H1 (cell line): ENCODE measurements around the gene KIAA0319L. TPM values are rescaled to one million over a fixed set of nuclear protein-coding genes. Genes with fewer than 3 reads are reported as not detected.

Experiments used
- CTCF ChIA-PET: fragments of 300-600 bp; sonication (Branson Sonifier 250); formaldehyde crosslinking; loops from one replicate; lab custom pipeline; 2021; ENCODE audit not compliant: partially characterized antibody; lab: Charles Lee
- POLR2A ChIA-PET: fragments of 300-600 bp; sonication (Branson Sonifier 250); formaldehyde crosslinking; loops from one replicate; lab custom pipeline; 2021; ENCODE audit warnings: inconsistent platforms; ENCODE audit not compliant: partially characterized antibody; lab: Charles Lee
- DNase-seq, 2 experiments: peaks; one replicate each; pipeline versions ENCODE4 v3.0.0 to v3.0.0-alpha.2; 2010 to 2022; ENCODE audit warnings: low spot score in 2 of 2, low read depth in 1 of 2, mixed read lengths in 1 of 2
- FAIRE-seq: peaks from 2 replicates; lab custom pipeline; 2011; peaks lifted over from hg19 to GRCh38; lab: Jason Lieb, UNC
- H2AFZ ChIP-seq: 2 replicates; pipeline ENCODE4 v1.8.1; 2012; ENCODE audit warnings: low read length, inconsistent platforms
- H2AK5ac ChIP-seq: 2 replicates; pipeline ENCODE4 v1.6.1; 2013; ENCODE audit warnings: low read depth, low read length
- H2BK120ac ChIP-seq: replicated peaks from 2 replicates; pipeline ENCODE3; 2013; ENCODE audit warnings: low read depth, low read length, inconsistent platforms
- H2BK12ac ChIP-seq: 2 replicates; pipeline ENCODE4 v1.6.1; 2013; ENCODE audit warnings: low read depth, low read length
- H2BK15ac ChIP-seq: 2 replicates; pipeline ENCODE4 v1.6.1; 2013; ENCODE audit warnings: low read length
- H2BK20ac ChIP-seq: 2 replicates; pipeline ENCODE4 v1.6.1; 2013; ENCODE audit warnings: low read length
- H2BK5ac ChIP-seq: 2 replicates; pipeline ENCODE4 v1.6.1; 2013; ENCODE audit warnings: low read depth, low read length
- H3K14ac ChIP-seq: 2 replicates; pipeline ENCODE4 v1.6.1; 2013; ENCODE audit warnings: inconsistent platforms; ENCODE audit not compliant: insufficient read length
- H3K18ac ChIP-seq: 2 replicates; pipeline ENCODE4 v1.6.1; 2013; ENCODE audit warnings: low read length; ENCODE audit errors: extremely low read depth
- H3K23ac ChIP-seq: 2 replicates; pipeline ENCODE4 v1.6.1; 2013; ENCODE audit warnings: inconsistent platforms; ENCODE audit not compliant: insufficient read length
- H3K23me2 ChIP-seq: 2 replicates; pipeline ENCODE4 v1.6.1; 2013; ENCODE audit warnings: low read depth, low read length
- H3K27ac ChIP-seq: 2 replicates; pipeline ENCODE4 v1.6.1; 2011; ENCODE audit warnings: low read depth, low read length, inconsistent platforms
- H3K27me3 ChIP-seq, 4 experiments: replicated peaks in 1 of 4; 1 replicate in 1 of 4; 2 replicates in 3 of 4; pipeline versions ENCODE4 v1.6.1 to v1.8.1; 2011 to 2013; ENCODE audit warnings: low read length in 3 of 4, mild to moderate bottlenecking in 3 of 4, inconsistent platforms in 2 of 4, mixed read lengths in 2 of 4, moderate library complexity in 1 of 4; ENCODE audit not compliant: control insufficient read depth in 3 of 4, insufficient read depth in 3 of 4; ENCODE audit errors: extremely low read depth in 1 of 4
- H3K36me3 ChIP-seq, 4 experiments: 2 replicates each; pipeline versions ENCODE4 v1.6.1 to v1.8.1; 2011 to 2013; ENCODE audit warnings: mild to moderate bottlenecking in 4 of 4, low read length in 3 of 4, moderate library complexity in 2 of 4, control low read depth in 1 of 4, inconsistent platforms in 1 of 4; ENCODE audit not compliant: insufficient read depth in 4 of 4, control insufficient read depth in 2 of 4
- H3K4ac ChIP-seq: replicated peaks from 2 replicates; pipeline ENCODE3; 2013; ENCODE audit warnings: low read length, low read depth, mixed read lengths, inconsistent platforms; ENCODE audit not compliant: insufficient read length
- H3K4me1 ChIP-seq, 4 experiments: replicated peaks in 1 of 4; 1 replicate in 1 of 4; 2 replicates in 3 of 4; pipeline versions ENCODE4 v1.6.1 to v1.8.1; 2011 to 2013; ENCODE audit warnings: low read length in 3 of 4, inconsistent platforms in 2 of 4, mixed read lengths in 1 of 4; ENCODE audit not compliant: insufficient read depth in 4 of 4, control insufficient read depth in 3 of 4
- H3K4me2 ChIP-seq, 2 experiments: 2 replicates each; pipeline versions ENCODE4 v1.6.1 to v1.8.1; 2011 to 2013; ENCODE audit warnings: low read depth in 2 of 2, low read length in 2 of 2, control low read depth in 1 of 2, inconsistent platforms in 1 of 2, mild to moderate bottlenecking in 1 of 2; ENCODE audit not compliant: insufficient read depth in 1 of 2
- H3K4me3 ChIP-seq, 4 experiments: fragments of 200-600, 300-600 bp in 1 of 4; sonication (generic), shearing (Covaris generic), sonication (Bioruptor Twin) in 1 of 4; 2 replicates each; pipeline versions ENCODE4 v1.5.1 to v1.8.1; 2011 to 2016; ENCODE audit warnings: low read length in 4 of 4, low read depth in 3 of 4, control low read depth in 2 of 4, inconsistent platforms in 2 of 4, mild to moderate bottlenecking in 2 of 4, mixed read lengths in 1 of 4, moderate library complexity in 1 of 4; ENCODE audit not compliant: insufficient read depth in 2 of 4; ENCODE audit errors: extremely low read depth in 1 of 4
- H3K56ac ChIP-seq: replicated peaks from 2 replicates; pipeline ENCODE3; 2013; ENCODE audit warnings: low read depth, mild to moderate bottlenecking, mixed read lengths, low read length, inconsistent platforms; ENCODE audit not compliant: insufficient read length
- H3K79me1 ChIP-seq: 2 replicates; pipeline ENCODE4 v1.6.1; 2013; ENCODE audit warnings: low read depth, low read length, control low read depth
- H3K79me2 ChIP-seq, 2 experiments: 2 replicates each; pipeline versions ENCODE4 v1.6.1 to v1.8.1; 2012 to 2013; ENCODE audit warnings: low read length in 2 of 2, mild to moderate bottlenecking in 2 of 2, inconsistent platforms in 1 of 2; ENCODE audit not compliant: insufficient read depth in 2 of 2, control insufficient read depth in 1 of 2
- H3K9ac ChIP-seq, 4 experiments: replicated peaks in 1 of 4; 1 replicate in 1 of 4; 2 replicates in 3 of 4; pipeline versions ENCODE4 v1.6.1 to v1.8.1; 2011 to 2013; ENCODE audit warnings: low read depth in 3 of 4, low read length in 3 of 4, control low read depth in 2 of 4, mild to moderate bottlenecking in 2 of 4, moderate library complexity in 2 of 4, inconsistent platforms in 1 of 4; ENCODE audit errors: extremely low read depth in 1 of 4
- H3K9me3 ChIP-seq, 2 experiments: 2 replicates each; pipeline versions ENCODE4 v1.6.1 to v1.8.1; 2012 to 2013; ENCODE audit warnings: mild to moderate bottlenecking in 2 of 2, moderate library complexity in 2 of 2, control low read depth in 1 of 2, inconsistent platforms in 1 of 2, low read depth in 1 of 2, low read length in 1 of 2, mixed read lengths in 1 of 2; ENCODE audit not compliant: insufficient read depth in 2 of 2
- H4K20me1 ChIP-seq, 2 experiments: replicated peaks in 1 of 2; 2 replicates each; pipeline versions ENCODE3 to v1.8.1; 2011 to 2013; ENCODE audit warnings: inconsistent platforms in 2 of 2, low read length in 2 of 2, mild to moderate bottlenecking in 1 of 2; ENCODE audit not compliant: insufficient read depth in 2 of 2, control insufficient read depth in 1 of 2
- H4K5ac ChIP-seq: 2 replicates; pipeline ENCODE4 v1.6.1; 2013; ENCODE audit warnings: low read length, low read depth, mixed read lengths, inconsistent platforms; ENCODE audit not compliant: insufficient read length
- H4K8ac ChIP-seq: 2 replicates; pipeline ENCODE4 v1.8.0; 2013; ENCODE audit warnings: mild to moderate bottlenecking, moderate library complexity, low read length, inconsistent platforms; ENCODE audit not compliant: insufficient read depth; ENCODE audit errors: extremely low read depth
- H4K91ac ChIP-seq: replicated peaks from 2 replicates; pipeline ENCODE3; 2013; ENCODE audit warnings: low read length, mixed read lengths, inconsistent platforms; ENCODE audit not compliant: insufficient read length
- CHD2 ChIP-seq: IDR thresholded peaks from 2 replicates; pipeline ENCODE4 v1.6.1; 2012; ENCODE audit warnings: low read length, improper control_type of control experiment
- EGR1 ChIP-seq: IDR thresholded peaks from 2 replicates; pipeline ENCODE4 v1.6.1; 2011; ENCODE audit warnings: low read depth, low read length, borderline replicate concordance
- GABPA ChIP-seq: IDR thresholded peaks from 2 replicates; pipeline ENCODE4 v1.6.1; 2011; ENCODE audit warnings: mild to moderate bottlenecking, low read length, moderate library complexity, borderline replicate concordance; ENCODE audit not compliant: insufficient read depth
- HDAC2 ChIP-seq, 2 experiments: fragments of 300-600 bp in 1 of 2; sonication (generic) in 1 of 2; IDR thresholded peaks; 2 replicates each; pipeline ENCODE4 v1.6.1; 2011 to 2012; ENCODE audit warnings: low read depth in 2 of 2, low read length in 2 of 2, mild to moderate bottlenecking in 2 of 2, moderate library complexity in 2 of 2, borderline replicate concordance in 1 of 2, inconsistent platforms in 1 of 2
- JUN ChIP-seq: IDR thresholded peaks from 2 replicates; pipeline ENCODE4 v1.6.1; 2011; ENCODE audit warnings: low read depth, mild to moderate bottlenecking, improper control_type of control experiment, low read length
- JUND ChIP-seq: IDR thresholded peaks from 2 replicates; pipeline ENCODE4 v1.6.1; 2011; ENCODE audit warnings: mild to moderate bottlenecking, improper control_type of control experiment, low read length
- KDM4A ChIP-seq: IDR thresholded peaks from one replicate; pipeline ENCODE4 v1.7.1; 2012; ENCODE audit warnings: low read depth, mild to moderate bottlenecking, moderate library complexity, low read length, inconsistent platforms; ENCODE audit not compliant: severe bottlenecking
- KDM5A ChIP-seq: fragments of 200-600 bp; IDR thresholded peaks from 2 replicates; pipeline ENCODE4 v1.7.1; 2012; ENCODE audit warnings: mild to moderate bottlenecking, low read length, inconsistent platforms, mixed read lengths
- MAFK ChIP-seq: IDR thresholded peaks from 2 replicates; pipeline ENCODE4 v1.6.1; 2012; ENCODE audit warnings: low read depth, mild to moderate bottlenecking, improper control_type of control experiment, low read length
- NANOG ChIP-seq: IDR thresholded peaks from 2 replicates; pipeline ENCODE4 v1.6.1; 2011; ENCODE audit warnings: low read length, low read depth, mild to moderate bottlenecking, inconsistent platforms; ENCODE audit not compliant: insufficient read depth, poor library complexity, severe bottlenecking
- PHF8 ChIP-seq: fragments of 200-600 bp; sonication (generic); conservative IDR thresholded peaks from 2 replicates; pipeline ENCODE4 v1.7.1; 2012; ENCODE audit warnings: low read depth, mild to moderate bottlenecking, inconsistent platforms, low read length, moderate library complexity
- POLR2A ChIP-seq, 2 experiments: IDR thresholded peaks; 1 replicate in 1 of 2; 2 replicates in 1 of 2; pipeline ENCODE4 v1.6.1; 2011; ENCODE audit warnings: low read depth in 2 of 2, low read length in 2 of 2, mild to moderate bottlenecking in 2 of 2; ENCODE audit errors: control extremely low read depth in 1 of 2
- SIRT6 ChIP-seq: IDR thresholded peaks from one replicate; pipeline ENCODE4 v1.7.1; 2012; ENCODE audit warnings: low read length, inconsistent platforms
- SP4 ChIP-seq: IDR thresholded peaks from 2 replicates; pipeline ENCODE4 v1.6.1; 2012; ENCODE audit warnings: low read length, inconsistent platforms
- SUZ12 ChIP-seq: fragments of 200-600 bp; sonication (generic); IDR thresholded peaks from 2 replicates; pipeline ENCODE4 v1.6.1; 2012; ENCODE audit warnings: mild to moderate bottlenecking, inconsistent platforms, low read length, moderate library complexity, mixed read lengths
- WGBS, 2 experiments: shearing (Covaris generic) in 1 of 2; methylation state at CpG; one replicate each; pipeline versions ENCODE4 v1.1.6 to v1.1.7; 2013 to 2015; ENCODE audit warnings: low lambda C conversion rate in 2 of 2, mixed read lengths in 2 of 2, inconsistent platforms in 1 of 2, low coverage in 1 of 2, missing lambda C conversion rate in 1 of 2; ENCODE audit not compliant: insufficient replicate concordance in 2 of 2, insufficient coverage in 1 of 2, insufficient read length in 1 of 2; ENCODE audit errors: extremely low coverage in 1 of 2, missing lambda C conversion rate in 1 of 2; 5-methylcytosine and 5-hydroxymethylcytosine counted together
- polyA plus RNA-seq, 7 experiments: library from polyadenylated mRNA; depleted of rRNA in 3 of 7; stranded (reverse) in 5 of 7; unstranded in 2 of 7; fragments of >200 nt in 5 of 7; fragments of 200-250 nt in 2 of 7; gene quantifications; 1 replicate in 5 of 7; 2 replicates in 1 of 7; 4 replicates in 1 of 7; pipeline versions ENCODE4 v1.2.1 to v1.2.3, GENCODE V29; 2011 to 2013; ENCODE audit warnings: missing spikeins in 2 of 7, mixed read lengths in 2 of 7
- total RNA-seq: library from RNA; stranded (reverse); fragmentation: NEBNext Ultra II Directional; extraction: Animal tissue kit (Norgen Biotek cat#: 25700); gene quantifications from 2 replicates; pipeline ENCODE4 v1.2.1, GENCODE V29; 2021

Gene KIAA0319L
- total and polyA plus RNA-seq, 2 of the 8 experiments (the other 6 are each of a cell fraction or from before 2014, with no cell fraction given) = 40.1 to 55.7 TPM

DNA sequence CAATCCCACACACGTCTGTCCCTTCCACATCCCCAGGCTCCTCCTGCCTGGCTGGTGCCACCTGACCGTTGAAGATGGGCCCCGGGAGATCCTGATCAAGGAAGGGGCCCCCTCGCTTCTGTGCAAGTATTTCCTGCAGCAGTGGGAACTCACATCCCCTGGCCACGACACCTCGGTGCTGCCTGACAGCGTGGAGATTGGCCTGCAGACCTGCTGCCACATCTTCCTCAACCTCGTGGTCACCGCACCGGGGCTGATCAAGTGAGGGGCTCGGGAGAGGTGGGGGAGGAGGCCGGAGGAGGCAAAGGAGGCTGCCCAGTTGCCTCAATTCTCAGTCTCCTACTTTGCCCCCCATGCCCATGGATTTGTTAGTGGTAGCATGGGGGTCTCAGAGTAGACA, 6.0 kb upstream of the KIAA0319L start:
- POLR2A ChIA-PET = no interaction called here
- Histone ChIP-seq H2AK5ac (no peak overlapping the region), H3K27ac (no peak overlapping the region), H3K79me1 (peaks cover 3% of the 10 kb centered on the region), H2BK120ac (no peak overlapping the region), H3K4ac (no peak overlapping the region), H3K9me3 (no peaks in the 10 kb centered on the region), H2BK5ac (no peak overlapping the region), H2AFZ (no peak overlapping the region), H4K8ac (no peak overlapping the region), H3K56ac (no peak overlapping the region), H2BK15ac (no peak overlapping the region), H3K27me3 (no peaks in the 10 kb centered on the region), H3K23ac (no peak overlapping the region), H3K79me2 (peaks cover 0 to 3% of the 10 kb centered on the region in 2 experiments; a peak in 1 of 4 replicates), H3K4me3 (no peak overlapping the region), H3K36me3 (peaks cover 14 to 25% (median 19%) of the 10 kb centered on the region in 4 experiments; a peak in 6 of 8 replicates), H3K9ac (no peak overlapping the region), H3K23me2 (peaks cover 5% of the 10 kb centered on the region; the same call in 1 of the 2 replicates), H3K18ac (no peak overlapping the region), H3K4me1 (peaks cover 0 to 7% (median 0%) of the 10 kb centered on the region in 4 experiments; a peak in 3 of 7 replicates), H4K91ac (no peak overlapping the region), H3K14ac (no peak overlapping the region), H2BK12ac (no peak overlapping the region), H4K20me1 (peaks cover 2 to 27% of the 10 kb centered on the region in 2 experiments), H4K5ac (no peak overlapping the region), H2BK20ac (no peak overlapping the region), H3K4me2 (no peak overlapping the region)
- FAIRE-seq (no peak), DNase-seq (no peak)
- 92% methylated on average over 12 of the region's 12 CpGs; no CpG with 5 or more reads in 1 of the 2 experiments for WGBS, 2 experiments
- CTCF ChIA-PET = interaction anchor here (1.0 to 7.6 kb wide), 4 partner anchors 8 to 118 kb away, joined by 3 to 72 read pairs (median 4); no protein-coding TSS in a partner anchor
- no peak for TF ChIP-seq POLR2A (IDR thresholded peaks at IDR 0.05; ENCODE audit: control extremely low read depth in 1 of 2, low read depth in 2 of 2, low read length in 2 of 2)
- TF ChIP-seq KDM4A = no peak
- TF ChIP-seq NANOG = no peak
- TF ChIP-seq MAFK = no peak
- no peak for TF ChIP-seq CHD2
- TF ChIP-seq SIRT6 = no peak
- TF ChIP-seq PHF8 = no peak
- no peak for TF ChIP-seq KDM5A
- no peak for TF ChIP-seq JUND
- no peak for TF ChIP-seq SP4
- no peak for TF ChIP-seq HDAC2 (IDR thresholded peaks at IDR 0.05; ENCODE audit: borderline replicate concordance in 1 of 2, low read depth in 2 of 2, low read length in 2 of 2)
- no peak for TF ChIP-seq EGR1
- no peak for TF ChIP-seq SUZ12
- TF ChIP-seq JUN = no peak
- TF ChIP-seq GABPA = no peak
